Uterus (tissue), 4 donors: ENCODE results near the gene SREBF1. TPM values are rescaled to one million over a fixed set of nuclear protein-coding genes. Genes with fewer than 3 reads are reported as not detected.

Experiments used
- DNase-seq, 2 donors: peaks; one replicate each; pipeline ENCODE4 v3.0.0-alpha.2; 2019 to 2020
- H3K27ac ChIP-seq, 2 donors: fragments of 200-600 bp; sonication (generic); 1 replicate in 1 of 2; 2 replicates in 1 of 2; pipeline ENCODE4 v1.5.1; 2016 to 2018
- H3K27me3 ChIP-seq, 2 donors: fragments of 200-600 bp; sonication (generic); one replicate each; pipeline ENCODE4 v1.5.1; 2018 to 2019; ENCODE audit warnings: control low read depth in 1 of 2
- H3K36me3 ChIP-seq, 2 donors: fragments of 200-600 bp; sonication (generic); one replicate each; pipeline ENCODE4 v1.5.1; 2019; ENCODE audit warnings: control low read depth in 1 of 2
- H3K4me1 ChIP-seq, 2 donors: fragments of 200-600 bp; sonication (generic); one replicate each; pipeline ENCODE4 v1.5.1; 2018 to 2019; ENCODE audit warnings: control low read depth in 1 of 2
- H3K4me3 ChIP-seq, 2 donors: fragments of 200-600 bp; sonication (generic); 1 replicate in 1 of 2; 2 replicates in 1 of 2; pipeline ENCODE4 v1.5.1; 2018 to 2019; ENCODE audit warnings: mild to moderate bottlenecking in 1 of 2
- H3K9me3 ChIP-seq, 2 donors: fragments of 200-600 bp; sonication (generic); one replicate each; pipeline ENCODE4 v1.5.1; 2019; ENCODE audit warnings: control low read depth in 1 of 2
- CTCF ChIP-seq, 4 experiments: fragments of 200-600 bp in 2 of 4; fragments of 450-650 bp in 2 of 4; sonication (generic) in 2 of 4; IDR thresholded peaks; one replicate each; pipeline ENCODE4 v1.5.1; 2016 to 2019; ENCODE audit warnings: antibody characterized with exemption in 4 of 4, mild to moderate bottlenecking in 2 of 4, moderate library complexity in 1 of 4
- POLR2A ChIP-seq, 2 donors: fragments of 450-650 bp; IDR thresholded peaks; one replicate each; pipeline ENCODE4 v1.6.1; 2016; ENCODE audit warnings: antibody characterized with exemption in 2 of 2, mild to moderate bottlenecking in 1 of 2, moderate library complexity in 1 of 2
- intact Hi-C: fragments of 100-400 bp; cut with DNase I; formaldehyde crosslinking; loops from one replicate; pipeline ENCODE4 v1.15.1; 2023; ENCODE audit warnings: low total_unique reads
- total RNA-seq, 4 donors: library from RNA; depleted of rRNA in 3 of 4; stranded (reverse); fragments of >200 nt in 3 of 4; gene quantifications; one replicate each; pipeline versions ENCODE4 v1.1.0 to v1.2.4, GENCODE V29; 2014 to 2023
- donor health status: DM: yes; HTN: yes; CAD: no.

The SREBF1 gene
- total RNA-seq, 4 donors from 2014 or later, result 24.8 to 94.6 (median 31.5) TPM

- no peaks in the 10 kb centered on the region for H3K27me3 ChIP-seq
- peaks cover 0 to 20% of the 10 kb centered on the region in 2 donors for H3K4me1 ChIP-seq
- TF ChIP-seq CTCF (IDR thresholded peaks at IDR 0.05) (no peak), POLR2A (IDR thresholded peaks at IDR 0.05) (no peak)
- intact Hi-C loops, result loop anchor here (10.0 kb wide), 1 partner anchor 94 kb away; no protein-coding TSS in a partner anchor
- H3K36me3 ChIP-seq, result no peaks in the 10 kb centered on the region
- no peaks in the 10 kb centered on the region for H3K9me3 ChIP-seq
- no peak overlapping the region for H3K4me3 ChIP-seq
- no peak for DNase-seq
- no peak overlapping the region for H3K27ac ChIP-seq
These were observed 47.8 kb downstream of the SREBF1 start for GRCh38 chr17:17788967-17789366.

DNA sequence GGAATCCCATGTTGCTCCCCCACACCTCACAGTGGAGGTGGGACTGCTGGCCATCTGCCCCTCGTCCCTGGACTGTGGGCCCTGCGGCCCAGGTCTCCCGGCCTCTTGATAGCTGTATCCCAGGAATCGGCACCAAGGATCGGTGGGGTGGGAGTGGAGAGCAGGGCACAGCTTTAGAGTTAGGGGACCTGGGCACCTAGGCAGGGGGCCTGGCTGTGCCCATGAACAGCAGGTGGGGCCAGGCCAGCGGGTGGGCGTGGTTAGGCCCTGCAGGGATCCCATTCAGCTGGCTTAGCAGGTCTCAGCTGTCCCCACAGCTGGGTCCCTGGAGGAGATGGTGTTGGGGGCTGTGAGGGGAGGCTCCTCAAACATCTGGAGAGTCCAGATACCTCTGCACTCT, 49.2 kb downstream of the SREBF1 start:
- intact Hi-C loops, result loop anchor here (10.0 kb wide), 1 partner anchor 93 kb away; no protein-coding TSS in a partner anchor
- Histone ChIP-seq H3K4me1 (peaks cover 0 to 17% of the 10 kb centered on the region in 2 donors), H3K27me3 (no peaks in the 10 kb centered on the region), H3K36me3 (no peaks in the 10 kb centered on the region), H3K27ac (no peak overlapping the region), H3K9me3 (no peaks in the 10 kb centered on the region), H3K4me3 (no peak overlapping the region)
- TF ChIP-seq POLR2A (IDR thresholded peaks at IDR 0.05) (no peak), CTCF (IDR thresholded peaks at IDR 0.05) (no peak)
- no peak for DNase-seq

- H3K27ac ChIP-seq, result no peak overlapping the region
- TF ChIP-seq POLR2A (IDR thresholded peaks at IDR 0.05) (no peak), CTCF (IDR thresholded peaks at IDR 0.05) (no peak)
- intact Hi-C loops, result loop anchor here (10.0 kb wide), 1 partner anchor 92 kb away; no protein-coding TSS in a partner anchor
- no peaks in the 10 kb centered on the region for H3K36me3 ChIP-seq
- H3K27me3 ChIP-seq, result no peaks in the 10 kb centered on the region
- H3K4me1 ChIP-seq, result peaks cover 0 to 17% of the 10 kb centered on the region in 2 donors
- no peak overlapping the region for H3K4me3 ChIP-seq
- no peaks in the 10 kb centered on the region for H3K9me3 ChIP-seq
- DNase-seq, result no peak
These were observed 49.8 kb downstream of the SREBF1 start for GRCh38 chr17:17786998-17787397.

DNA sequence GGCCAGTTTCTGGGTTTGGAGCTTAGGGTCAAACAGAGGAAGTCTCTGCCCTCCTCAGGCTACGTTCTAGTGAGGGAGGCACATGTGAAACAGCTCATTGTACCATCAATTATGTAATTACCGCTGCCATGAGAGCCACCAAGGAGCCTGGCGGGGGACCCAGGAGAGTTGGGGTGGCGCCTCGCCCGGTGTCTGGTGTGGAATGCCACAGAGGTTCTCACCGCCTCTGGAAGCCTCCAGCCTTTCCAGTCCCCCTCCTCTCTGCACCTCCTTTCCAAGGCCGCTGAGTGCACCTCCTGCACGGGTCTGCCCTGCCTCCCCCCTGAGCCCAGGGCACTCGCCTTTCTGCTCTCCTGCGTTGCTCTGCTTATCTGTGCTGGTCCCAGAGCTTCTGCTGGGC, 51.4 kb downstream of the SREBF1 start:
- TF ChIP-seq POLR2A (IDR thresholded peaks at IDR 0.05) (no peak), CTCF (IDR thresholded peaks at IDR 0.05) (no peak)
- H3K9me3 ChIP-seq, result no peaks in the 10 kb centered on the region
- no peak for DNase-seq
- no peaks in the 10 kb centered on the region for H3K36me3 ChIP-seq
- intact Hi-C loops, result loop anchor here (10.0 kb wide), 1 partner anchor 91 kb away; no protein-coding TSS in a partner anchor
- peaks cover 6 to 28% of the 10 kb centered on the region in 2 donors for H3K4me1 ChIP-seq
- peak overlapping the region in 1 of 2 donors; percentile 5 for H3K27ac ChIP-seq
- H3K27me3 ChIP-seq, result no peaks in the 10 kb centered on the region
- H3K4me3 ChIP-seq, result no peak overlapping the region

GRCh38 chr17:17784657-17785267, 52.0 kb downstream of the SREBF1 start:
- no peak for DNase-seq
- TF ChIP-seq POLR2A (IDR thresholded peaks at IDR 0.05) (no peak), CTCF (IDR thresholded peaks at IDR 0.05) (no peak)
- H3K36me3 ChIP-seq, result no peaks in the 10 kb centered on the region
- peak overlapping the region; percentile 91 to 94 for H3K27ac ChIP-seq
- no peaks in the 10 kb centered on the region for H3K27me3 ChIP-seq
- intact Hi-C loops, result loop anchor here (10.0 kb wide), 1 partner anchor 90 kb away; no protein-coding TSS in a partner anchor
- H3K4me3 ChIP-seq, result no peak overlapping the region
- H3K9me3 ChIP-seq, result no peaks in the 10 kb centered on the region
- H3K4me1 ChIP-seq, result peaks cover 6 to 33% of the 10 kb centered on the region in 2 donors
